ENCODE measurements around the gene BCL7A.

GRCh38 chr12:122094137-122094734 lies 72.6 kb downstream of the BCL7A start:
- TF ChIP-seq, protein P1, sequence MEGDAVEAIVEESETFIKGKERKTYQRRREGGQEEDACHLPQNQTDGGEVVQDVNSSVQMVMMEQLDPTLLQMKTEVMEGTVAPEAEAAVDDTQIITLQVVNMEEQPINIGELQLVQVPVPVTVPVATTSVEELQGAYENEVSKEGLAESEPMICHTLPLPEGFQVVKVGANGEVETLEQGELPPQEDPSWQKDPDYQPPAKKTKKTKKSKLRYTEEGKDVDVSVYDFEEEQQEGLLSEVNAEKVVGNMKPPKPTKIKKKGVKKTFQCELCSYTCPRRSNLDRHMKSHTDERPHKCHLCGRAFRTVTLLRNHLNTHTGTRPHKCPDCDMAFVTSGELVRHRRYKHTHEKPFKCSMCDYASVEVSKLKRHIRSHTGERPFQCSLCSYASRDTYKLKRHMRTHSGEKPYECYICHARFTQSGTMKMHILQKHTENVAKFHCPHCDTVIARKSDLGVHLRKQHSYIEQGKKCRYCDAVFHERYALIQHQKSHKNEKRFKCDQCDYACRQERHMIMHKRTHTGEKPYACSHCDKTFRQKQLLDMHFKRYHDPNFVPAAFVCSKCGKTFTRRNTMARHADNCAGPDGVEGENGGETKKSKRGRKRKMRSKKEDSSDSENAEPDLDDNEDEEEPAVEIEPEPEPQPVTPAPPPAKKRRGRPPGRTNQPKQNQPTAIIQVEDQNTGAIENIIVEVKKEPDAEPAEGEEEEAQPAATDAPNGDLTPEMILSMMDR (IDR thresholded peaks at IDR 0.05), result no peak
- TF ChIP-seq GABPA (IDR thresholded peaks at IDR 0.05; ENCODE audit: low read depth) (no peak), MEF2A (IDR thresholded peaks at IDR 0.05; ENCODE audit: borderline replicate concordance, low read depth) (no peak), SIN3A (IDR thresholded peaks at IDR 0.05; ENCODE audit: borderline replicate concordance, low read depth, low read length) (no peak), TAF1 (IDR thresholded peaks at IDR 0.05; ENCODE audit: borderline replicate concordance, low read depth, low read length) (no peak), EP300 (IDR thresholded peaks at IDR 0.05; ENCODE audit: borderline replicate concordance in 1 of 2, low read depth in 1 of 2, low read length in 1 of 2) (no peak), MAX (IDR thresholded peaks at IDR 0.05; ENCODE audit: low read depth) (no peak), CHD2 (IDR thresholded peaks at IDR 0.05; ENCODE audit: low read length, partially characterized antibody) (no peak), POLR2AphosphoS5 (IDR thresholded peaks at IDR 0.05; ENCODE audit: low read depth, low read length) (no peak), RCOR1 (IDR thresholded peaks at IDR 0.05; ENCODE audit: low read length) (no peak), NFIC (IDR thresholded peaks at IDR 0.05; ENCODE audit: borderline replicate concordance) (no peak)
- TF ChIP-seq, protein P2, sequence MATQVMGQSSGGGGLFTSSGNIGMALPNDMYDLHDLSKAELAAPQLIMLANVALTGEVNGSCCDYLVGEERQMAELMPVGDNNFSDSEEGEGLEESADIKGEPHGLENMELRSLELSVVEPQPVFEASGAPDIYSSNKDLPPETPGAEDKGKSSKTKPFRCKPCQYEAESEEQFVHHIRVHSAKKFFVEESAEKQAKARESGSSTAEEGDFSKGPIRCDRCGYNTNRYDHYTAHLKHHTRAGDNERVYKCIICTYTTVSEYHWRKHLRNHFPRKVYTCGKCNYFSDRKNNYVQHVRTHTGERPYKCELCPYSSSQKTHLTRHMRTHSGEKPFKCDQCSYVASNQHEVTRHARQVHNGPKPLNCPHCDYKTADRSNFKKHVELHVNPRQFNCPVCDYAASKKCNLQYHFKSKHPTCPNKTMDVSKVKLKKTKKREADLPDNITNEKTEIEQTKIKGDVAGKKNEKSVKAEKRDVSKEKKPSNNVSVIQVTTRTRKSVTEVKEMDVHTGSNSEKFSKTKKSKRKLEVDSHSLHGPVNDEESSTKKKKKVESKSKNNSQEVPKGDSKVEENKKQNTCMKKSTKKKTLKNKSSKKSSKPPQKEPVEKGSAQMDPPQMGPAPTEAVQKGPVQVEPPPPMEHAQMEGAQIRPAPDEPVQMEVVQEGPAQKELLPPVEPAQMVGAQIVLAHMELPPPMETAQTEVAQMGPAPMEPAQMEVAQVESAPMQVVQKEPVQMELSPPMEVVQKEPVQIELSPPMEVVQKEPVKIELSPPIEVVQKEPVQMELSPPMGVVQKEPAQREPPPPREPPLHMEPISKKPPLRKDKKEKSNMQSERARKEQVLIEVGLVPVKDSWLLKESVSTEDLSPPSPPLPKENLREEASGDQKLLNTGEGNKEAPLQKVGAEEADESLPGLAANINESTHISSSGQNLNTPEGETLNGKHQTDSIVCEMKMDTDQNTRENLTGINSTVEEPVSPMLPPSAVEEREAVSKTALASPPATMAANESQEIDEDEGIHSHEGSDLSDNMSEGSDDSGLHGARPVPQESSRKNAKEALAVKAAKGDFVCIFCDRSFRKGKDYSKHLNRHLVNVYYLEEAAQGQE (IDR thresholded peaks at IDR 0.05; ENCODE audit: low read depth, low read length), result no peak
- TF ChIP-seq, protein P3, sequence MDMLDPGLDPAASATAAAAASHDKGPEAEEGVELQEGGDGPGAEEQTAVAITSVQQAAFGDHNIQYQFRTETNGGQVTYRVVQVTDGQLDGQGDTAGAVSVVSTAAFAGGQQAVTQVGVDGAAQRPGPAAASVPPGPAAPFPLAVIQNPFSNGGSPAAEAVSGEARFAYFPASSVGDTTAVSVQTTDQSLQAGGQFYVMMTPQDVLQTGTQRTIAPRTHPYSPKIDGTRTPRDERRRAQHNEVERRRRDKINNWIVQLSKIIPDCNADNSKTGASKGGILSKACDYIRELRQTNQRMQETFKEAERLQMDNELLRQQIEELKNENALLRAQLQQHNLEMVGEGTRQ (IDR thresholded peaks at IDR 0.05; ENCODE audit: borderline replicate concordance, low read depth, low read length), result no peak
